Lower leg skin (tissue), 4 donors: ENCODE data around the gene KCNG2. TPM values are rescaled to one million over a fixed set of nuclear protein-coding genes. Genes with fewer than 3 reads are reported as not detected.
A peak's percentile ranks its signal among the peaks of the same experiment; 100 is the strongest.

Source experiments
- DNase-seq, 2 donors: peaks; one replicate each; pipeline ENCODE4 v3.0.0-alpha.2; 2019; ENCODE audit warnings: low spot score in 2 of 2
- H3K4me3 ChIP-seq: fragments of 200-600 bp; sonication (generic); 2 replicates; pipeline ENCODE4 v1.5.1; 2017; ENCODE audit warnings: mild to moderate bottlenecking, low read depth; ENCODE audit not compliant: poor library complexity, severe bottlenecking
- CTCF ChIP-seq, 3 donors: fragments of 450-650 bp; IDR thresholded peaks; one replicate each; pipeline ENCODE4 v1.5.1; 2016; ENCODE audit warnings: antibody characterized with exemption in 3 of 3, mild to moderate bottlenecking in 3 of 3, moderate library complexity in 2 of 3
- POLR2A ChIP-seq, 2 donors: fragments of 450-650 bp; IDR thresholded peaks; one replicate each; pipeline ENCODE4 v1.6.1; 2016 to 2017; ENCODE audit warnings: antibody characterized with exemption in 2 of 2, mild to moderate bottlenecking in 1 of 2, moderate library complexity in 1 of 2
- WGBS, 2 donors: methylation state at CpG; one replicate each; pipeline ENCODE4 v1.1.5; 2018; 5-methylcytosine and 5-hydroxymethylcytosine counted together
- intact Hi-C: fragments of 100-400 bp; cut with DNase I; formaldehyde crosslinking; loops from one replicate; pipeline ENCODE4 v1.15.0; 2023; ENCODE audit warnings: low total_unique reads
- total RNA-seq, 4 donors: library from RNA; depleted of rRNA; stranded (reverse); fragments of >200 nt; gene quantifications; one replicate each; pipeline ENCODE4 v1.1.0, GENCODE V29; 2016

Gene KCNG2
- total RNA-seq, 4 donors from 2014 or later: 0.84 TPM; not detected in 3

- WGBS, 2 donors: 92 to 95% methylated on average over 51 of the region's 51 CpGs
- no peak for TF ChIP-seq POLR2A (IDR thresholded peaks at IDR 0.05)
- no peak for TF ChIP-seq CTCF (IDR thresholded peaks at IDR 0.05)
- intact Hi-C loops: no loop called here
- H3K4me3 ChIP-seq: no peak overlapping the region
- DNase-seq: peak in 1 of 2 donors; percentile 71
These were observed 51.8 kb downstream of the KCNG2 start for GRCh38 chr18:79849328-79850207.

- DNase-seq: peak in 1 of 2 donors; percentile 59
- H3K4me3 ChIP-seq: no peak overlapping the region
- intact Hi-C loops: no loop called here
- 91 to 93% methylated on average over 16 of the region's 16 CpGs for WGBS, 2 donors
- no peak for TF ChIP-seq CTCF (IDR thresholded peaks at IDR 0.05)
- no peak for TF ChIP-seq POLR2A (IDR thresholded peaks at IDR 0.05)
These were observed 53.0 kb downstream of the KCNG2 start for GRCh38 chr18:79850731-79851130.

- 91 to 92% methylated on average over 7 of the region's 7 CpGs for WGBS, 2 donors
- no peak for TF ChIP-seq CTCF (IDR thresholded peaks at IDR 0.05)
- no peak for TF ChIP-seq POLR2A (IDR thresholded peaks at IDR 0.05)
- DNase-seq: no peak
These were observed 53.8 kb downstream of the KCNG2 start for GRCh38 chr18:79851489-79851888.

GRCh38 chr18:79851950-79852349 is 54.2 kb downstream of the KCNG2 start:
- 81 to 87% methylated on average over 25 of the region's 25 CpGs for WGBS, 2 donors
- intact Hi-C loops: no loop called here
- TF ChIP-seq POLR2A (IDR thresholded peaks at IDR 0.05) (no peak), CTCF (IDR thresholded peaks at IDR 0.05) (no peak)
- peak in 1 of 2 donors; percentile 54 for DNase-seq
- no peak overlapping the region for H3K4me3 ChIP-seq

More at GRCh38 chr18:79851489-79851888, 53.8 kb downstream of the KCNG2 start:
- intact Hi-C loops: no loop called here
- no peak overlapping the region for H3K4me3 ChIP-seq

- intact Hi-C loops: no loop called here
- peak in 1 of 2 donors; percentile 76 for DNase-seq
- WGBS, 2 donors: 91 to 92% methylated on average over 25 to 33 of the region's 33 CpGs
These were observed 55.0 kb downstream of the KCNG2 start for GRCh38 chr18:79852561-79853302.

More at GRCh38 chr18:79852561-79853302, 55.0 kb downstream of the KCNG2 start:
- TF ChIP-seq POLR2A (IDR thresholded peaks at IDR 0.05) (no peak), CTCF (IDR thresholded peaks at IDR 0.05) (no peak)
- H3K4me3 ChIP-seq: no peak overlapping the region
